ENCODE data around the gene DGKB.

Gene DGKB

GRCh38 chr7:14418633-14419032 lies 483.9 kb downstream of the DGKB start:
- no peaks in the 10 kb centered on the region for H3K27me3 ChIP-seq (ENCODE audit: control insufficient read depth, insufficient read depth, low read length)
- no peaks in the 10 kb centered on the region for H3K9me3 ChIP-seq (ENCODE audit: control insufficient read depth, low read length)
- no peaks in the 10 kb centered on the region for H3K36me3 ChIP-seq (ENCODE audit: control insufficient read depth, insufficient read depth, low read length)
- H3K4me3 ChIP-seq (ENCODE audit: low read length), result no peak overlapping the region
- H3K4me1 ChIP-seq (ENCODE audit: control insufficient read depth, insufficient read depth, low read length), result no peaks in the 10 kb centered on the region
- H3K9ac ChIP-seq (ENCODE audit: low read length), result no peak overlapping the region

GRCh38 chr7:14414274-14414986 lies 488.1 kb downstream of the DGKB start:
- no peaks in the 10 kb centered on the region for H3K9me3 ChIP-seq (ENCODE audit: control insufficient read depth, low read length)
- no peak overlapping the region for H3K4me3 ChIP-seq (ENCODE audit: low read length)
- no peak overlapping the region for H3K9ac ChIP-seq (ENCODE audit: low read length)
- H3K27me3 ChIP-seq (ENCODE audit: control insufficient read depth, insufficient read depth, low read length), result no peaks in the 10 kb centered on the region
- no peaks in the 10 kb centered on the region for H3K4me1 ChIP-seq (ENCODE audit: control insufficient read depth, insufficient read depth, low read length)
- H3K36me3 ChIP-seq (ENCODE audit: control insufficient read depth, insufficient read depth, low read length), result no peaks in the 10 kb centered on the region

GRCh38 chr7:14407246-14408015 lies 495.1 kb downstream of the DGKB start:
- H3K9ac ChIP-seq (ENCODE audit: low read length), result no peak overlapping the region
- no peaks in the 10 kb centered on the region for H3K36me3 ChIP-seq (ENCODE audit: control insufficient read depth, insufficient read depth, low read length)
- H3K4me1 ChIP-seq (ENCODE audit: control insufficient read depth, insufficient read depth, low read length), result no peaks in the 10 kb centered on the region
- H3K4me3 ChIP-seq (ENCODE audit: low read length), result no peak overlapping the region
- no peaks in the 10 kb centered on the region for H3K9me3 ChIP-seq (ENCODE audit: control insufficient read depth, low read length)
- H3K27me3 ChIP-seq (ENCODE audit: control insufficient read depth, insufficient read depth, low read length), result no peaks in the 10 kb centered on the region

GRCh38 chr7:14403587-14403986 lies 499.0 kb downstream of the DGKB start:
- no peaks in the 10 kb centered on the region for H3K9me3 ChIP-seq (ENCODE audit: control insufficient read depth, low read length)
- no peak overlapping the region for H3K9ac ChIP-seq (ENCODE audit: low read length)
- no peaks in the 10 kb centered on the region for H3K36me3 ChIP-seq (ENCODE audit: control insufficient read depth, insufficient read depth, low read length)
- H3K4me3 ChIP-seq (ENCODE audit: low read length), result no peak overlapping the region
- H3K27me3 ChIP-seq (ENCODE audit: control insufficient read depth, insufficient read depth, low read length), result no peaks in the 10 kb centered on the region
- no peaks in the 10 kb centered on the region for H3K4me1 ChIP-seq (ENCODE audit: control insufficient read depth, insufficient read depth, low read length)

GRCh38 chr7:14400271-14400670 lies 502.3 kb downstream of the DGKB start:
- H3K4me1 ChIP-seq (ENCODE audit: control insufficient read depth, insufficient read depth, low read length), result no peaks in the 10 kb centered on the region
- H3K4me3 ChIP-seq (ENCODE audit: low read length), result no peak overlapping the region
- H3K9ac ChIP-seq (ENCODE audit: low read length), result no peak overlapping the region
- H3K36me3 ChIP-seq (ENCODE audit: control insufficient read depth, insufficient read depth, low read length), result no peaks in the 10 kb centered on the region
- no peaks in the 10 kb centered on the region for H3K9me3 ChIP-seq (ENCODE audit: control insufficient read depth, low read length)
- H3K27me3 ChIP-seq (ENCODE audit: control insufficient read depth, insufficient read depth, low read length), result no peaks in the 10 kb centered on the region

- H3K4me1 ChIP-seq (ENCODE audit: control insufficient read depth, insufficient read depth, low read length), result no peaks in the 10 kb centered on the region
- H3K9me3 ChIP-seq (ENCODE audit: control insufficient read depth, low read length), result no peaks in the 10 kb centered on the region
- H3K9ac ChIP-seq (ENCODE audit: low read length), result no peak overlapping the region
- no peak overlapping the region for H3K4me3 ChIP-seq (ENCODE audit: low read length)
- no peaks in the 10 kb centered on the region for H3K36me3 ChIP-seq (ENCODE audit: control insufficient read depth, insufficient read depth, low read length)
- no peaks in the 10 kb centered on the region for H3K27me3 ChIP-seq (ENCODE audit: control insufficient read depth, insufficient read depth, low read length)
Measured at GRCh38 chr7:14398526-14398925, 504.0 kb downstream of the DGKB start.

- no peaks in the 10 kb centered on the region for H3K27me3 ChIP-seq (ENCODE audit: control insufficient read depth, insufficient read depth, low read length)
- H3K4me1 ChIP-seq (ENCODE audit: control insufficient read depth, insufficient read depth, low read length), result no peaks in the 10 kb centered on the region
- H3K9ac ChIP-seq (ENCODE audit: low read length), result no peak overlapping the region
- H3K4me3 ChIP-seq (ENCODE audit: low read length), result no peak overlapping the region
- H3K36me3 ChIP-seq (ENCODE audit: control insufficient read depth, insufficient read depth, low read length), result no peaks in the 10 kb centered on the region
- no peaks in the 10 kb centered on the region for H3K9me3 ChIP-seq (ENCODE audit: control insufficient read depth, low read length)
Measured at GRCh38 chr7:14395860-14396259, 506.7 kb downstream of the DGKB start.

- Histone ChIP-seq H3K4me1 (ENCODE audit: control insufficient read depth, insufficient read depth, low read length) (no peaks in the 10 kb centered on the region), H3K27me3 (ENCODE audit: control insufficient read depth, insufficient read depth, low read length) (no peaks in the 10 kb centered on the region), H3K9me3 (ENCODE audit: control insufficient read depth, low read length) (no peaks in the 10 kb centered on the region), H3K4me3 (ENCODE audit: low read length) (no peak overlapping the region), H3K9ac (ENCODE audit: low read length) (no peak overlapping the region), H3K36me3 (ENCODE audit: control insufficient read depth, insufficient read depth, low read length) (no peaks in the 10 kb centered on the region)
Measured at GRCh38 chr7:14394786-14395185, 507.8 kb downstream of the DGKB start.

GRCh38 chr7:14389595-14389994 lies 513.0 kb downstream of the DGKB start:
- Histone ChIP-seq H3K4me1 (ENCODE audit: control insufficient read depth, insufficient read depth, low read length) (no peaks in the 10 kb centered on the region), H3K9me3 (ENCODE audit: control insufficient read depth, low read length) (no peaks in the 10 kb centered on the region), H3K36me3 (ENCODE audit: control insufficient read depth, insufficient read depth, low read length) (no peaks in the 10 kb centered on the region), H3K9ac (ENCODE audit: low read length) (no peak overlapping the region), H3K4me3 (ENCODE audit: low read length) (no peak overlapping the region), H3K27me3 (ENCODE audit: control insufficient read depth, insufficient read depth, low read length) (no peaks in the 10 kb centered on the region)

GRCh38 chr7:14389181-14389591 lies 513.4 kb downstream of the DGKB start:
- Histone ChIP-seq H3K9ac (ENCODE audit: low read length) (no peak overlapping the region), H3K4me3 (ENCODE audit: low read length) (no peak overlapping the region), H3K36me3 (ENCODE audit: control insufficient read depth, insufficient read depth, low read length) (no peaks in the 10 kb centered on the region), H3K4me1 (ENCODE audit: control insufficient read depth, insufficient read depth, low read length) (no peaks in the 10 kb centered on the region), H3K9me3 (ENCODE audit: control insufficient read depth, low read length) (no peaks in the 10 kb centered on the region), H3K27me3 (ENCODE audit: control insufficient read depth, insufficient read depth, low read length) (no peaks in the 10 kb centered on the region)

GRCh38 chr7:14385074-14385473 lies 517.5 kb downstream of the DGKB start:
- H3K4me3 ChIP-seq (ENCODE audit: low read length), result no peak overlapping the region
- no peaks in the 10 kb centered on the region for H3K36me3 ChIP-seq (ENCODE audit: control insufficient read depth, insufficient read depth, low read length)
- H3K27me3 ChIP-seq (ENCODE audit: control insufficient read depth, insufficient read depth, low read length), result no peaks in the 10 kb centered on the region

GRCh38 chr7:14381936-14382335 lies 520.6 kb downstream of the DGKB start:
- H3K27me3 ChIP-seq (ENCODE audit: control insufficient read depth, insufficient read depth, low read length), result no peaks in the 10 kb centered on the region
- H3K4me3 ChIP-seq (ENCODE audit: low read length), result no peak overlapping the region
- no peak overlapping the region for H3K9ac ChIP-seq (ENCODE audit: low read length)
- no peaks in the 10 kb centered on the region for H3K36me3 ChIP-seq (ENCODE audit: control insufficient read depth, insufficient read depth, low read length)
- no peaks in the 10 kb centered on the region for H3K4me1 ChIP-seq (ENCODE audit: control insufficient read depth, insufficient read depth, low read length)
- no peaks in the 10 kb centered on the region for H3K9me3 ChIP-seq (ENCODE audit: control insufficient read depth, low read length)

More at GRCh38 chr7:14385074-14385473, 517.5 kb downstream of the DGKB start:
- H3K4me1 ChIP-seq (ENCODE audit: control insufficient read depth, insufficient read depth, low read length), result no peaks in the 10 kb centered on the region
- no peak overlapping the region for H3K9ac ChIP-seq (ENCODE audit: low read length)
- no peaks in the 10 kb centered on the region for H3K9me3 ChIP-seq (ENCODE audit: control insufficient read depth, low read length)
